ENCODE results near the gene FBXO42. TPM values are rescaled to one million over a fixed set of nuclear protein-coding genes. Genes with fewer than 3 reads are reported as not detected.

Gene FBXO42
- total and polyA plus RNA-seq, 2 of the 13 experiments (the other 11 are each of a cell fraction or from before 2014, with no cell fraction given) = 7.6 to 17.5 TPM

DNA sequence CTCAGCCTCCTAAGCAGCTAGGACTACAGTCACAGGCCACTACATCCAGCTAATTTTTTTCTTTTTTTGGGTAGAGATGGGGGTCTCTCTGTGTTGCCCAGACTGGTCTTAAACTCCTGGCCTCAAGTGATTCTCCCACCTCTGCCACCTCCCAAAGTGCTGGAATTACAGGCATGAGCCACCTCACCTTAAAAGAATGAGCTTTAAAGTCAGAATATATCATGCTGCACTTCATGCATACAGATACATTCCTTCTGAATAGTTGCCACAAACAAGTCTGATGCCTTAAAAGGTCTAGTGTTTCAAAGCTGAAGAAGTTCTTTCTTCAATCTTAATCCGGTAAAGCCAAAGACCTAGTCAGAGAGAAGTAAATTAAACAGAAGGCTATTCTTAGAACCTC, 91.5 kb downstream of the FBXO42 start:
- Histone ChIP-seq H3K4me3 (replicated peaks in 1 of 3; ENCODE audit: insufficient read depth in 1 of 3, low read depth in 2 of 3, low read length in 3 of 3) (no peak overlapping the region), H3K4me2 (ENCODE audit: low read depth, low read length) (no peak overlapping the region), H3K27ac (ENCODE audit: extremely low read length, insufficient read depth, low read length) (no peak overlapping the region), H2AFZ (ENCODE audit: low read length) (no peak overlapping the region), H3K27me3 (ENCODE audit: control insufficient read depth in 1 of 2, insufficient read depth in 2 of 2, low read length in 2 of 2) (no peaks in the 10 kb centered on the region), H3K79me2 (ENCODE audit: insufficient read depth, low read length) (no peaks in the 10 kb centered on the region), H3K9ac (ENCODE audit: insufficient read depth, low read depth, low read length) (no peak overlapping the region), H3K36me3 (replicated peaks in 1 of 2; ENCODE audit: control insufficient read depth in 1 of 2, insufficient read depth in 2 of 2, low read length in 2 of 2) (peaks cover 0 to 15% of the 10 kb centered on the region in 2 experiments; a peak in 4 of 5 replicates), H3K4me1 (ENCODE audit: insufficient read depth, low read length) (no peaks in the 10 kb centered on the region), H3K9me3 (ENCODE audit: low read length) (no peaks in the 10 kb centered on the region), H4K20me1 (ENCODE audit: insufficient read depth, low read length) (no peaks in the 10 kb centered on the region)
- TF ChIP-seq SOX5 (CRISPR knock-in tag; IDR thresholded peaks at IDR 0.05; ENCODE audit: borderline replicate concordance) (no peak), CBX5 (CRISPR knock-in tag; IDR thresholded peaks at IDR 0.05; ENCODE audit: borderline replicate concordance) (no peak), TBX2 (CRISPR knock-in tag; IDR thresholded peaks at IDR 0.05; ENCODE audit: borderline replicate concordance) (no peak), AKAP8 (CRISPR knock-in tag; IDR thresholded peaks at IDR 0.05) (no peak), TBX3 (IDR thresholded peaks at IDR 0.05; ENCODE audit: borderline replicate concordance) (no peak), RBAK (CRISPR knock-in tag; IDR thresholded peaks at IDR 0.05) (no peak), ZNF121 (CRISPR knock-in tag; IDR thresholded peaks at IDR 0.05) (no peak)
- TF ChIP-seq, protein P1, sequence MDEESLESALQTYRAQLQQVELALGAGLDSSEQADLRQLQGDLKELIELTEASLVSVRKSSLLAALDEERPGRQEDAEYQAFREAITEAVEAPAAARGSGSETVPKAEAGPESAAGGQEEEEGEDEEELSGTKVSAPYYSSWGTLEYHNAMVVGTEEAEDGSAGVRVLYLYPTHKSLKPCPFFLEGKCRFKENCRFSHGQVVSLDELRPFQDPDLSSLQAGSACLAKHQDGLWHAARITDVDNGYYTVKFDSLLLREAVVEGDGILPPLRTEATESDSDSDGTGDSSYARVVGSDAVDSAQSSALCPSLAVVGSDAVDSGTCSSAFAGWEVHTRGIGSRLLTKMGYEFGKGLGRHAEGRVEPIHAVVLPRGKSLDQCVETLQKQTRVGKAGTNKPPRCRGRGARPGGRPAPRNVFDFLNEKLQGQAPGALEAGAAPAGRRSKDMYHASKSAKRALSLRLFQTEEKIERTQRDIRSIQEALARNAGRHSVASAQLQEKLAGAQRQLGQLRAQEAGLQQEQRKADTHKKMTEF (CRISPR knock-in tag; IDR thresholded peaks at IDR 0.05) = no peak
- no peak for DNase-seq (ENCODE audit: low spot score)
- in situ Hi-C loops (cut with HindIII; ENCODE audit: extremely low pct_ligation_motif_present, low pct_unique_long_range_greater_than_20kb) (no loop called here), intact Hi-C loops (cut with micrococcal nuclease; ENCODE audit: unreplicated experiment) (no loop called here)
- POLR2A ChIA-PET = no interaction called here
- FAIRE-seq = no peak
- CTCF ChIA-PET (ENCODE audit: low intra/inter-chr PET ratio, low total read pairs) = no interaction called here
- no TSS peak for BruUV-seq (replicated peaks)
- no peak for ATAC-seq
- 94% methylated on average over 1 of the region's 1 CpG for WGBS (ENCODE audit: low lambda C conversion rate)

DNA sequence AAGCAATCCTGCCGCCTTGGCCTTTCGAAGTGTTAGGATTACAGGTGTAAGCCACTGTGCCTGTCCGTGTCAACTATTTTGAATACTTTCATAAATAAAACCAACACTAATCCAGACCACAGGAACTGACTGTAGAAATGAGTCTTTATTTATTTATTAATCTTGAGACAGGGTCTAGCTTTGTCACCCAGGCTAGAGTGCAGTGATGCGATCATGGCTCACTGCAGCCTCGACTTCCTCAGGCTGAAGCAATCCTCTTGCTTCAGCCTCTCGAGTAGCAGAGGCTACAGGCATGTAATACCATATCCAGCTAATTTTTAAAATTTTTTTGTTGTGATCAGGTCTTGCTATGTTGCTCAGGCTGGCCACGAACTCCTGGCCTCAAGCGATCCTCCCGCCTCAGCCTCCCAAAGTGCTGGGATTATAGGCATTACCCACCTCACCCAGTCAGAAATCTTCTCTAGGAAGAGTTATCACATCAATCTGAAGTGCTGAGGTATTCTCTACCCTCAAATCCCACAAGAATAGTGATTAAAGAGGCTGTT, 93.6 kb downstream of the FBXO42 start:
- no peak for FAIRE-seq
- TF ChIP-seq ISL2 (CRISPR knock-in tag; IDR thresholded peaks at IDR 0.05) = no peak
- TF ChIP-seq, protein P2, sequence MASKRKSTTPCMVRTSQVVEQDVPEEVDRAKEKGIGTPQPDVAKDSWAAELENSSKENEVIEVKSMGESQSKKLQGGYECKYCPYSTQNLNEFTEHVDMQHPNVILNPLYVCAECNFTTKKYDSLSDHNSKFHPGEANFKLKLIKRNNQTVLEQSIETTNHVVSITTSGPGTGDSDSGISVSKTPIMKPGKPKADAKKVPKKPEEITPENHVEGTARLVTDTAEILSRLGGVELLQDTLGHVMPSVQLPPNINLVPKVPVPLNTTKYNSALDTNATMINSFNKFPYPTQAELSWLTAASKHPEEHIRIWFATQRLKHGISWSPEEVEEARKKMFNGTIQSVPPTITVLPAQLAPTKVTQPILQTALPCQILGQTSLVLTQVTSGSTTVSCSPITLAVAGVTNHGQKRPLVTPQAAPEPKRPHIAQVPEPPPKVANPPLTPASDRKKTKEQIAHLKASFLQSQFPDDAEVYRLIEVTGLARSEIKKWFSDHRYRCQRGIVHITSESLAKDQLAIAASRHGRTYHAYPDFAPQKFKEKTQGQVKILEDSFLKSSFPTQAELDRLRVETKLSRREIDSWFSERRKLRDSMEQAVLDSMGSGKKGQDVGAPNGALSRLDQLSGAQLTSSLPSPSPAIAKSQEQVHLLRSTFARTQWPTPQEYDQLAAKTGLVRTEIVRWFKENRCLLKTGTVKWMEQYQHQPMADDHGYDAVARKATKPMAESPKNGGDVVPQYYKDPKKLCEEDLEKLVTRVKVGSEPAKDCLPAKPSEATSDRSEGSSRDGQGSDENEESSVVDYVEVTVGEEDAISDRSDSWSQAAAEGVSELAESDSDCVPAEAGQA (IDR thresholded peaks at IDR 0.05; ENCODE audit: low read depth) = no peak
- TF ChIP-seq, protein P2 (CRISPR knock-in tag; IDR thresholded peaks at IDR 0.05; ENCODE audit: borderline replicate concordance) = no peak
- no peak for TF ChIP-seq ZNF484 (CRISPR knock-in tag; IDR thresholded peaks at IDR 0.05; ENCODE audit: borderline replicate concordance, low read depth)
- TF ChIP-seq ZFP37 (CRISPR knock-in tag; IDR thresholded peaks at IDR 0.05; ENCODE audit: borderline replicate concordance) = no peak

More for the DNA sequence above, 93.6 kb downstream of the FBXO42 start:
- DNase-seq (ENCODE audit: low spot score) (no peak), ATAC-seq (no peak)
- Histone ChIP-seq H3K4me2 (ENCODE audit: low read depth, low read length) (no peak overlapping the region), H3K27me3 (ENCODE audit: control insufficient read depth in 1 of 2, insufficient read depth in 2 of 2, low read length in 2 of 2) (no peaks in the 10 kb centered on the region), H4K20me1 (ENCODE audit: insufficient read depth, low read length) (no peaks in the 10 kb centered on the region), H3K36me3 (replicated peaks in 1 of 2; ENCODE audit: control insufficient read depth in 1 of 2, insufficient read depth in 2 of 2, low read length in 2 of 2) (peaks cover 5 to 35% of the 10 kb centered on the region in 2 experiments), H3K27ac (ENCODE audit: extremely low read length, insufficient read depth, low read length) (no peak overlapping the region), H3K9me3 (ENCODE audit: low read length) (no peaks in the 10 kb centered on the region), H3K9ac (ENCODE audit: insufficient read depth, low read depth, low read length) (no peak overlapping the region), H3K4me1 (ENCODE audit: insufficient read depth, low read length) (no peaks in the 10 kb centered on the region), H3K79me2 (ENCODE audit: insufficient read depth, low read length) (no peaks in the 10 kb centered on the region), H3K4me3 (replicated peaks in 1 of 3; ENCODE audit: insufficient read depth in 1 of 3, low read depth in 2 of 3, low read length in 3 of 3) (no peak overlapping the region), H2AFZ (ENCODE audit: low read length) (no peak overlapping the region)
- BruUV-seq (replicated peaks) = no TSS peak
- in situ Hi-C loops (cut with HindIII; ENCODE audit: extremely low pct_ligation_motif_present, low pct_unique_long_range_greater_than_20kb) (no loop called here), intact Hi-C loops (cut with micrococcal nuclease; ENCODE audit: unreplicated experiment) (no loop called here)
- WGBS (ENCODE audit: low lambda C conversion rate) = 97% methylated on average over 9 of the region's 9 CpGs
- POLR2A ChIA-PET = no interaction called here
- CTCF ChIA-PET (ENCODE audit: low intra/inter-chr PET ratio, low total read pairs) = no interaction called here
